GM12878 (cell line): ENCODE results near the gene IQGAP2. TPM values are rescaled to one million over a fixed set of nuclear protein-coding genes. Genes with fewer than 3 reads are reported as not detected.

Source experiments
- ATF7 ChIP-seq: fragments of 450-650 bp; IDR thresholded peaks from 2 replicates; pipeline ENCODE4 v1.6.1; 2016; ENCODE audit warnings: low read depth, mild to moderate bottlenecking
- BHLHE40 ChIP-seq, 2 experiments: fragments of 450-650 bp in 1 of 2; IDR thresholded peaks; 2 replicates each; pipeline ENCODE4 v1.6.1; 2011 to 2017; ENCODE audit warnings: low read depth in 2 of 2, borderline replicate concordance in 1 of 2, improper control_type of control experiment in 1 of 2, low read length in 1 of 2, mild to moderate bottlenecking in 1 of 2
- DPF2 ChIP-seq: fragments of 450-650 bp; IDR thresholded peaks from 2 replicates; pipeline ENCODE4 v1.6.1; 2017; ENCODE audit warnings: mild to moderate bottlenecking
- ETV6 ChIP-seq, 2 experiments: fragments of 450-650 bp in 1 of 2; IDR thresholded peaks in 1 of 2; conservative IDR thresholded peaks in 1 of 2; 2 replicates each; pipeline ENCODE4 v1.6.1; 2014; ENCODE audit warnings: antibody characterized with exemption in 1 of 2, borderline replicate concordance in 1 of 2, low read depth in 1 of 2, mild to moderate bottlenecking in 1 of 2, moderate library complexity in 1 of 2
- EZH2 ChIP-seq: IDR thresholded peaks from 2 replicates; pipeline ENCODE4 v1.6.1; 2012; ENCODE audit warnings: low read depth, mild to moderate bottlenecking, control low read depth, inconsistent platforms, low read length, borderline replicate concordance; ENCODE audit not compliant: control insufficient read depth
- FOXM1 ChIP-seq: IDR thresholded peaks from 2 replicates; pipeline ENCODE4 v1.6.1; 2012; ENCODE audit warnings: low read depth, mild to moderate bottlenecking, inconsistent platforms, low read length, moderate library complexity
- IKZF2 ChIP-seq, 2 experiments: fragments of 450-650 bp; IDR thresholded peaks; 2 replicates each; pipeline ENCODE4 v1.6.1; 2017; ENCODE audit warnings: mild to moderate bottlenecking in 2 of 2, moderate library complexity in 2 of 2
- NFIC ChIP-seq: IDR thresholded peaks from 2 replicates; pipeline ENCODE4 v1.6.1; 2012; ENCODE audit warnings: low read depth, mild to moderate bottlenecking, inconsistent platforms, low read length, moderate library complexity
- NFXL1 ChIP-seq: fragments of 450-650 bp; IDR thresholded peaks from 2 replicates; pipeline ENCODE4 v1.6.1; 2017; ENCODE audit warnings: antibody characterized with exemption, mild to moderate bottlenecking, borderline replicate concordance
- NRF1 ChIP-seq: conservative IDR thresholded peaks from 2 replicates; pipeline ENCODE4 v1.6.1; 2011; ENCODE audit warnings: mild to moderate bottlenecking, low read depth, low read length, improper control_type of control experiment
- RELA ChIP-seq: fragments of 450-650 bp; IDR thresholded peaks from 2 replicates; pipeline ENCODE4 v1.8.0; 2014; ENCODE audit warnings: borderline replicate concordance; ENCODE audit not compliant: partially characterized antibody
- SMAD1 ChIP-seq: fragments of 450-650 bp; IDR thresholded peaks from 2 replicates; pipeline ENCODE4 v1.6.1; 2018; ENCODE audit warnings: mild to moderate bottlenecking, low read depth; ENCODE audit not compliant: partially characterized antibody
- SMAD5 ChIP-seq: IDR thresholded peaks from 2 replicates; pipeline ENCODE4 v1.6.1; 2016; ENCODE audit warnings: antibody characterized with exemption, low read depth
- STAT1 ChIP-seq: fragments of 450-650 bp; conservative IDR thresholded peaks from 2 replicates; pipeline ENCODE4 v1.6.1; 2014; ENCODE audit warnings: antibody characterized with exemption, mild to moderate bottlenecking
- TCF7 ChIP-seq: IDR thresholded peaks from 2 replicates; pipeline ENCODE4 v1.6.1; 2014; ENCODE audit warnings: antibody characterized with exemption, borderline replicate concordance
- polyA plus RNA-seq, 11 experiments: library from polyadenylated mRNA; depleted of rRNA in 4 of 11; unstranded in 6 of 11; stranded (reverse) in 5 of 11; fragments of >200 nt; fragmentation: Nextera tagmentation in 4 of 11; fragmentation: Illumina TruSeq in 1 of 11; extraction: Ambion mirVana in 4 of 11; extraction: Trizol in 1 of 11; gene quantifications; 1 replicate in 1 of 11; 2 replicates in 10 of 11; pipeline versions ENCODE4 v1.2.1 to v1.2.3, GENCODE V29; 2011 to 2016; ENCODE audit warnings: inconsistent platforms in 2 of 11, missing spikeins in 2 of 11, low read depth in 1 of 11
- total RNA-seq, 4 experiments: library from RNA; depleted of rRNA in 3 of 4; stranded (reverse); fragments of >200 nt in 3 of 4; fragmentation: Illumina TruSeq in 1 of 4; extraction: Trizol in 1 of 4; gene quantifications; 2 replicates each; pipeline versions ENCODE4 v1.2.1 to v1.2.3, GENCODE V29; 2013 to 2021
- TF ChIP-seq, protein P1 (sequence below): fragments of 150-350 bp; IDR thresholded peaks from 2 replicates; pipeline ENCODE4 v1.6.1; 2014; ENCODE audit warnings: mild to moderate bottlenecking, low read depth, low read length
- TF ChIP-seq, protein P2 (sequence below): fragments of 450-650 bp; formaldehyde crosslinking; IDR thresholded peaks from 2 replicates; pipeline ENCODE4 v1.5.0; 2022; ENCODE audit warnings: mild to moderate bottlenecking, missing genetic modification characterization
- TF ChIP-seq, protein P3 (sequence below): IDR thresholded peaks from 2 replicates; pipeline ENCODE4 v1.6.1; 2012; ENCODE audit warnings: low read depth, low read length, improper control_type of control experiment
- TF ChIP-seq, protein P4 (sequence below): IDR thresholded peaks from 2 replicates; pipeline ENCODE4 v1.6.1; 2011; ENCODE audit warnings: borderline replicate concordance, low read depth, mild to moderate bottlenecking, moderate library complexity, low read length; ENCODE audit not compliant: insufficient read depth, poor library complexity, severe bottlenecking
- TF ChIP-seq, protein P5 (sequence below): fragments of 450-650 bp; IDR thresholded peaks from 2 replicates; pipeline ENCODE4 v1.6.1; 2017; ENCODE audit warnings: low read depth, mild to moderate bottlenecking, moderate library complexity

The IQGAP2 gene
- total and polyA plus RNA-seq, 10 of the 15 experiments (the other 5 are each of a cell fraction or from before 2014, with no cell fraction given): 14.5 to 41.4 (median 21.8) TPM

DNA sequence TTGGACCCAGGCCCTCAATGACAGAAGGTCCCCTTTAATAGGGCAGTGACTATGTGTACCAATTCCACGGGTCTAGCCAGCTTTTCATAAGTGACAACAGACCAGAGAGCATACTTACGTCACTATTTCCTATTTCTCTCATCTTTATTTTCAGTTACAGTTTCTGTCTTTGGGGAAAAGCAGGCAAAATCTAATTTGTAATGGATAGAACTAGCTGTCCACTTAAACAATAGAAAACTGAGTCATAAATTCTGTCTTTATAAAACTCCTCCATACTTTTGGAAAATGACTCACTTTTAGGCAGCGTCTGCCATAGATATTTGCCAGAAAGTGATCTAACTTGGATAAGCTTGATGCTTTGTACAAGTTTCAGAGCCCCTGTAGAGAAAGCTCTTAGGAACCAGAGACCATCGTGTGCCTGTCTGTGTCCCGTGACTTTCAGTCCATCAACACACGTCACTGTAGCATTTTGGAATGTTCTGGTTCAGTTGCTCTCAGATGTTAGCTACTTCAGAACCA, 118.2 kb downstream of the IQGAP2 start (continued):
- TF ChIP-seq, protein P1, sequence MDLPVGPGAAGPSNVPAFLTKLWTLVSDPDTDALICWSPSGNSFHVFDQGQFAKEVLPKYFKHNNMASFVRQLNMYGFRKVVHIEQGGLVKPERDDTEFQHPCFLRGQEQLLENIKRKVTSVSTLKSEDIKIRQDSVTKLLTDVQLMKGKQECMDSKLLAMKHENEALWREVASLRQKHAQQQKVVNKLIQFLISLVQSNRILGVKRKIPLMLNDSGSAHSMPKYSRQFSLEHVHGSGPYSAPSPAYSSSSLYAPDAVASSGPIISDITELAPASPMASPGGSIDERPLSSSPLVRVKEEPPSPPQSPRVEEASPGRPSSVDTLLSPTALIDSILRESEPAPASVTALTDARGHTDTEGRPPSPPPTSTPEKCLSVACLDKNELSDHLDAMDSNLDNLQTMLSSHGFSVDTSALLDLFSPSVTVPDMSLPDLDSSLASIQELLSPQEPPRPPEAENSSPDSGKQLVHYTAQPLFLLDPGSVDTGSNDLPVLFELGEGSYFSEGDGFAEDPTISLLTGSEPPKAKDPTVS: no peak
- TF ChIP-seq TCF7 (0 out of 2 replicates have a peak, but pooled peaks have one; percentile 28), IKZF2 (IDR thresholded peaks at IDR 0.05) (peak; percentile 75), RELA (no peak), BHLHE40 (IDR thresholded peaks at IDR 0.05; ENCODE audit: borderline replicate concordance in 1 of 2, low read depth in 2 of 2, low read length in 1 of 2) (peak; percentile 57 to 75; a peak in 3 of 4 replicates), NFXL1 (no peak), ATF7 (peak; percentile 96), SMAD5 (no peak), STAT1 (no peak), NRF1 (no peak), ETV6 (conservative IDR thresholded peaks at IDR 0.05 in 1 of 2, IDR thresholded peaks at IDR 0.05 in 1 of 2; ENCODE audit: borderline replicate concordance in 1 of 2, low read depth in 1 of 2) (peak in 1 of 2 experiments; percentile 57; a peak in 1 of 4 replicates), NFIC (peak; percentile 49; the same call in 1 of the 2 replicates), FOXM1 (peak; percentile 26; the same call in 1 of the 2 replicates), DPF2 (0 out of 2 replicates have a peak, but pooled peaks have one; percentile 45), SMAD1 (no peak), EZH2 (no peak)
- TF ChIP-seq, protein P2, sequence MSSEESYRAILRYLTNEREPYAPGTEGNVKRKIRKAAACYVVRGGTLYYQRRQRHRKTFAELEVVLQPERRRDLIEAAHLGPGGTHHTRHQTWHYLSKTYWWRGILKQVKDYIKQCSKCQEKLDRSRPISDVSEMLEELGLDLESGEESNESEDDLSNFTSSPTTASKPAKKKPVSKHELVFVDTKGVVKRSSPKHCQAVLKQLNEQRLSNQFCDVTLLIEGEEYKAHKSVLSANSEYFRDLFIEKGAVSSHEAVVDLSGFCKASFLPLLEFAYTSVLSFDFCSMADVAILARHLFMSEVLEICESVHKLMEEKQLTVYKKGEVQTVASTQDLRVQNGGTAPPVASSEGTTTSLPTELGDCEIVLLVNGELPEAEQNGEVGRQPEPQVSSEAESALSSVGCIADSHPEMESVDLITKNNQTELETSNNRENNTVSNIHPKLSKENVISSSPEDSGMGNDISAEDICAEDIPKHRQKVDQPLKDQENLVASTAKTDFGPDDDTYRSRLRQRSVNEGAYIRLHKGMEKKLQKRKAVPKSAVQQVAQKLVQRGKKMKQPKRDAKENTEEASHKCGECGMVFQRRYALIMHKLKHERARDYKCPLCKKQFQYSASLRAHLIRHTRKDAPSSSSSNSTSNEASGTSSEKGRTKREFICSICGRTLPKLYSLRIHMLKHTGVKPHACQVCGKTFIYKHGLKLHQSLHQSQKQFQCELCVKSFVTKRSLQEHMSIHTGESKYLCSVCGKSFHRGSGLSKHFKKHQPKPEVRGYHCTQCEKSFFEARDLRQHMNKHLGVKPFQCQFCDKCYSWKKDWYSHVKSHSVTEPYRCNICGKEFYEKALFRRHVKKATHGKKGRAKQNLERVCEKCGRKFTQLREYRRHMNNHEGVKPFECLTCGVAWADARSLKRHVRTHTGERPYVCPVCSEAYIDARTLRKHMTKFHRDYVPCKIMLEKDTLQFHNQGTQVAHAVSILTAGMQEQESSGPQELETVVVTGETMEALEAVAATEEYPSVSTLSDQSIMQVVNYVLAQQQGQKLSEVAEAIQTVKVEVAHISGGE (CRISPR knock-in tag): no peak
- TF ChIP-seq, protein P3, sequence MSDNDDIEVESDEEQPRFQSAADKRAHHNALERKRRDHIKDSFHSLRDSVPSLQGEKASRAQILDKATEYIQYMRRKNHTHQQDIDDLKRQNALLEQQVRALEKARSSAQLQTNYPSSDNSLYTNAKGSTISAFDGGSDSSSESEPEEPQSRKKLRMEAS: no peak
- TF ChIP-seq, protein P4, sequence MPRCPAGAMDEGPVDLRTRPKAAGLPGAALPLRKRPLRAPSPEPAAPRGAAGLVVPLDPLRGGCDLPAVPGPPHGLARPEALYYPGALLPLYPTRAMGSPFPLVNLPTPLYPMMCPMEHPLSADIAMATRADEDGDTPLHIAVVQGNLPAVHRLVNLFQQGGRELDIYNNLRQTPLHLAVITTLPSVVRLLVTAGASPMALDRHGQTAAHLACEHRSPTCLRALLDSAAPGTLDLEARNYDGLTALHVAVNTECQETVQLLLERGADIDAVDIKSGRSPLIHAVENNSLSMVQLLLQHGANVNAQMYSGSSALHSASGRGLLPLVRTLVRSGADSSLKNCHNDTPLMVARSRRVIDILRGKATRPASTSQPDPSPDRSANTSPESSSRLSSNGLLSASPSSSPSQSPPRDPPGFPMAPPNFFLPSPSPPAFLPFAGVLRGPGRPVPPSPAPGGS: no peak
- TF ChIP-seq, protein P5, sequence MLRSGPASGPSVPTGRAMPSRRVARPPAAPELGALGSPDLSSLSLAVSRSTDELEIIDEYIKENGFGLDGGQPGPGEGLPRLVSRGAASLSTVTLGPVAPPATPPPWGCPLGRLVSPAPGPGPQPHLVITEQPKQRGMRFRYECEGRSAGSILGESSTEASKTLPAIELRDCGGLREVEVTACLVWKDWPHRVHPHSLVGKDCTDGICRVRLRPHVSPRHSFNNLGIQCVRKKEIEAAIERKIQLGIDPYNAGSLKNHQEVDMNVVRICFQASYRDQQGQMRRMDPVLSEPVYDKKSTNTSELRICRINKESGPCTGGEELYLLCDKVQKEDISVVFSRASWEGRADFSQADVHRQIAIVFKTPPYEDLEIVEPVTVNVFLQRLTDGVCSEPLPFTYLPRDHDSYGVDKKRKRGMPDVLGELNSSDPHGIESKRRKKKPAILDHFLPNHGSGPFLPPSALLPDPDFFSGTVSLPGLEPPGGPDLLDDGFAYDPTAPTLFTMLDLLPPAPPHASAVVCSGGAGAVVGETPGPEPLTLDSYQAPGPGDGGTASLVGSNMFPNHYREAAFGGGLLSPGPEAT: peak; percentile 72; the same call in 1 of the 2 replicates
